GM21786 (cell line): Measurements from ENCODE around the gene CORO1C.

ENCODE experiments used
- ATAC-seq: cut with Tn5 transposase; IDR thresholded peaks from one replicate; pipeline ENCODE4 v1.9.1; 2021; ENCODE audit not compliant: unreplicated experiment

Gene CORO1C

DNA sequence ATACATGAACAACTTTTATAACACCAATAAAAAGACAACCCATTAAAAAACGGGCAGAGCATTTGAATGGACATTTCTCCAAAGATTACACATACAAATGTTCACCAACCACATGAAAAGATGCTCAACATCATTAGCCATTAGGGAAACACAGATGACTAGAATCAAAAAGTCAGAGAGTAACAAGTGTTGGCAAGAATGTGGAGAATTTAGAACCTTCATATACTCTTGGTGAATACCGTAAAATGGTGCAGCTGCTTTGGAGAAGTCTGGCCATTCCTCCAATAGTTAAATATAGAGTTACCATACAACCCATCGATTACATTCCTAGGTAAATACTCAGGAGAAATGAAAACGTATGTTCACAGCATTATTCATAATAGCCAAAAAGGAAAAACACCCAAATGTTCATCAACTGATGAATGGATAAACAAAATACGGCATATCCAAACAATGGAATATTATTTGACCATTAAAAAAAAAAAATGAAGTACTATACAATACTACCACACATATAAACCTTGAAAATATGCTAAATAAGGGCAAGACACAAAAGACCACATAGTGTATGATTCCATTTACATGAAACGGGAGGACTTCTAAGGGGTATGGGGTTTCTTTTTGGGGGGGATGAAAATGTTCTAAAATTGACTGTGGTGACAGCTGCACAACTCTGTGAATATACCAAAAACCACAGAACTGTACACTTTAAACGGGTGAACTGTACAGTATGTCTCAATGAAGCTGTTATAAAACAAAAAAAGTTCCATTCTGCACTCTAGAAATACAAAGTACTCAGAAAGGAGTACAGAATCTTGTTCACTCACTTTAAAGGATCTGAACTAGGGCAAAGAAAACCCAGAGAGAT, 3.2 kb downstream of the CORO1C start:
- ATAC-seq = no peak

DNA sequence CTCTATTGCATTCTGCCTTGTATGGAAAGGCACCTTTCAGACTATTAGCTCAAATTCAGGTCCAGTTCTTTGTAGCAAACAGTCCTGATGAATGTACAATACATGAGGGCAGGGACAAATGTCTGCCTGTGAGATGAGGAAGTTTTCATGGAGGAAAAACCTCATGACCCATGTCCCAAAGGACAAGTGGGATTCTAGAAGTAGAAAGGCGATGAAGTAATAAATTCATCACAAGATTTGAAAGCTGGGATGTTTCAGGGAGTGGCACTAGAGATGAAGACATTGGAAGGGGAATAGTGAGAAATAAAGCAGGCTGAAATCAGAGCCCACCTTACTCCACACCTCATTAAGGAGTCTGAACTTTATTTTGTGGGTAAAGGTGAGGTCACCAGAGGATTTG, 4.2 kb downstream of the CORO1C start:
- no peak for ATAC-seq

DNA sequence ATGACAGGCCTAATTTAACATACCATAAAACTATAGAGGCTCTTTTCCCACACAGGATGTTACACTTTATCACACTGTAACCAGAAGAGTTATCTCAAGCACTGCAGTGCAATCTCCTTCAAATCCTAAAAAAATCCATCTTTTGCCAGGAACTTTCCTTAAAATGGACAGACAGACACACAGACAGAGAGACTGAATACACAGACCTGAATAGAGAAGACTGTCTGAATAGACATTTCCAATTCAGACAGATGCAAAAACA, 6.5 kb downstream of the CORO1C start:
- ATAC-seq = no peak

DNA sequence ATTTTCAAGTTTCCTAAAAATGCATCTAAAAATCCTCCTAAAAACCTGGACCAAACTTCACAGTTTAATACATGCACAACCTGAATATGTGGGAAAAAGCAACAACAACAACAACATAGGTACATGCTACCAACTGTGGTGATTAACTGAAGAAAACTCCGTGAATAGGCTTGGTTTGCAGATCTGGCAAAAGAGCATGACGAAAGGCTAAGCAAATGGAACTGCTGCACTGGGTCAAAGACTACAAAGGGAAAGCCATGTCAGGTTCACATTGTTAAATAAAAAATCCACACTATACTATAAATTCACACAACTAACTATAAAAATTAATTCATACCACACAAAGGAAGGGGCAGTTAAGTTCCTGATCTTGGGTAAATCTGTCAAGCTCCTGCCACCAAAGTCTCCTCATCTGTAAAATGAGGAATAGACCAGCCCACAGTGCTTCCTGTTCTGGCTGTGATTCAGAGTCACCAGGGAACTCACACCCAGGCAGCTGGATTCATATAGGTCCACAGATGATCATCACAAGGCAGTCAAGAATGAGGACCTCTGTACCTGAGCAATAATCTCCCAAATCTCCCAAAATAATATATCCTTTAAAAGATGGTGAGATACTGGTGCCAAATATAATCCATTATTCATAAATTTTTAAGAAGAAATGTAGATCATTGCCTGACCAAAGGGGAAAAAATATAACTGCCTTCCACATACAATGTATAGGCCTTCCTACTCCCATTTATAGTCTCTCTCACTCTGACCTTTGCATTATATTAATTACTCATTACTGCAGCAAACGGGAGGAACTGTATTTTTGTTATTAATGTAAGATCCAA, 7.0 kb downstream of the CORO1C start:
- no peak for ATAC-seq

DNA sequence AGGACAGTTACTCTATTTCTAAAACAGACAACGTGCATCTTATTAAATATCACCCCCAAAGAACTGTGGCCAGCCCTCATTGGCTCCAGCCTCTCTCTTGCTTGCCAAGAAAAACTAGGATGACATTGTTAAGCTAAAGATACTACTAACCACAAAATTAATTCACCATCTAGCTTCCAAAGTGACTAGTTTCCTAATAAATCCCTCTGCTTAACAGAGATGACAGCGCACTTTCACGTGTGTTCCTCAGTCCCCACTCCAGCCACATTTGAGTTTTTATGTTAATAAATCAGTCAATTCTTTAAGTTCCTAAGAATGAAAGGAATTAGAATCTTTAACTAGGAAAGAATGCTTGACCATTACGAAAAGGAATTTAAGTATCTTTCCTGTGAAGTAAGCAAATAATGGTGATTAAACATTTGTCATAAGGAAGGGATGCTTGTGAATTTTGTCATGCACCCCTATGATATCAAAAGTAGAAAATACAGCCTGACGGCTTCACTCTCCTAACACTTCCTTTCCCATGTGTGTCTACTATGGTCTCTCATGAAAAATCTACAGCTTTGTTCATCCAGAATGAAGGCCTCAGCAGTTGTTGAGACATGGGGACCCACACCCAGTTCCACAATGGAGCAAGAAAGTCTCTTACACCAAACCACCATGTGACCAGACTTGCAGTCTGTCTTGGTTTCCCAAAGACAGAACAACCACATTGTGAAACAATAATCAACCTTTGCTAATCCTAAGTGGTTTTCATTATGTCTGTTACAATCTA, 8.1 kb downstream of the CORO1C start:
- peak; percentile 41 for ATAC-seq

DNA sequence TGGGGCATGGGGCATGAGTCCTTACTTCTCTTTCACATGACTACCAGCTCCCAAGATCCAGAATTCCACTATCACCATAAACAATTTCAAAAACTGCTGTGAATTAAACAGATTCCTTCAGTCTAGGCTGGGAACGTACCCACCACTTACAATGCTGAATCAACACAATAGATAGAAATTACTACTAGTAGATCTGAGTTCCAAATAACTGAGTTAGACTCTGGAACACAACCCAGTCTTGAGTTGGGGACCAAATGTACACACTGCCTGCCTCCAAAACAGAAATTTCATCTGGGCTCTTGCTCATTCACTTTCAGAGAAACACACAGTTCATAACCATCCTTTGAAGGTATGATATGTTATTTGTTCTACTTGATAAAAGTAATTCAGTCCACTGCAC, 8.9 kb downstream of the CORO1C start:
- no peak for ATAC-seq

DNA sequence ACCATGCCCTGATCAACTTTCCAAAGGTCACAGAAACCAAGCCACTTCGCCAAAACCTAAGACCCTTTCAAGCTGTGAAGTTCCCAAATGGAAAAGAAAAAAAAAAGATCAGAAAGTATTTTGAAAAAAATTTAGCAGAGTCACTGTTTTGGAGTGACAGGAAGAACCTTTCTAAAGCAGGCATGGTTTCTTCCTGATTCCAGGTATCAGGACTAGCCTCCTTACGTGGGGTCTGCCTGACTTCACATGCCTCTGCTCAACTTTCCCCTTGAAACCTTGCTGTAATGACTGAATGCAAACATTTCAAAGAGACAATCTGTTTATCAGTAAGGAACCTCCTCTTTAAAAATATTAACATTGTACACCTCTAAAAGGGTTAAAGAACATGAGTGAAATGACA, 9.5 kb downstream of the CORO1C start:
- ATAC-seq = no peak

DNA sequence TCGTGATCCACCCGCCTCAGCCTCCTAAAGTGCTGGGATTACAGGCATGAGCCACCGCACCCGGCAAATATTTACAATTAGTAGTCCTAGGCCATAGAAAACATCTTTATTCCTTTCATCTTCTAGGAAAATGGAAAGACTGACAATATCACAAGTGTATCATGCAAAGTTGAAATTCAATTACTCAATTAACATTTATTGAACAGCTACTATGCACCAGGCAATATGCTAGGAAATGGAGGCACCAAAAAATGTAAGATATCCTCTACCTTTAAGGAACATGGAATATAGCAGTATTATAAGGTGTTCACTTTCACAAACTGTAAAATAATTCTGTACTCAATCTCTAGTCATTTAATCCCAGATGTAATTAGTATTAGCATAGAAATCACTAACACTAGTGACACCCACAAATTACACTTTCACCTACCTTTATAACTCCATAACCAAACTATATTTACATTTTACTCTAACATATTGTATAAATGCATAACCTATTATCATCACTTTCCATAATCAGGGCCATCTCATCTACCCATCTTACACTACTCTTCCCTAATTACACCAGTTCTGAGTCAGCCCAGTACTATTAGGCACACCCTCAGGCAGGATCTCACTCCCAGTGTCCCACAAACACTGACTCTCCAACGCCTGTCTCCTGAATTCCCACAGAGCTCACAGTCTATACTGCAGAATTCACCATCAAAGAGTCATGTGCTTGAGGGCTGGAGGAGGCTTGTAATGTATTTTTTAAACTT, 10.4 kb downstream of the CORO1C start:
- ATAC-seq = no peak

DNA sequence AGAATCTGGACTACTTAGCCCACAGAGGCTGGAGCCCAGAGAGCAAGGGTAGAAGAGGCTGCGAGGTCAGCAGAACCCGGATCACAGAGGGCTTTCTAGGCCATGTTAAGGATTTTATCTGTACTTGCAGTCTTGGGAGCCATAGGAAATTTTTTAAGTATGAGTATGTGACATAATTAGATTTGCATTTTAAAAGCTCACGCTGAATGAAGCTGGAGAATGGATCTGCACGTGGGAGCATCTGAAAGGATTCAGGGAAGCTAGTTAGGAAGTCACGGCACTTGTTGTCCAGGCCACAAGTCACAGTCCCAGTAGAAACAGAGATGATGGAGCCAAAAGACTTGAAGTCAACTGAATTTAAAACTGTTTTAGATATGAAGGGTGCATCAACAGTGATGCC, 14.1 kb downstream of the CORO1C start:
- ATAC-seq = no peak

DNA sequence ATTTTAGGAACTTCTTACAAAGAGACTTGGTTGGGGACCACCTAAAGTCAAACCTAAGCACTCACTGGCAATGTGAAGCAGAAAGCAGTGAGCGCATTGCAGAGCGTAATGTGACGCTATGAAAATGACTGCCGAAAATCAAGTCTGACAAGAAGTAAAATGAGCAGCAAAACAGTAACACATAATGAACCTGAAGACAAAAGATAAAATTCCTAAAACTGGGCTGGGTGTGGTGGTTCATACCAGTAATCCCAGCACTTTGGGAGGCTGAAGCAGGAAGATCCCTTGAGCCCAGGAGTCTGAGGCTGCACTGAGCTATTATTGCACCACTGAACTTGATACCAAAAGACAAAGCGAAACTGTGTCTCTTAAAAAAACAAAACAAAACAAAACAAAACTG, 16.5 kb downstream of the CORO1C start:
- ATAC-seq = no peak

DNA sequence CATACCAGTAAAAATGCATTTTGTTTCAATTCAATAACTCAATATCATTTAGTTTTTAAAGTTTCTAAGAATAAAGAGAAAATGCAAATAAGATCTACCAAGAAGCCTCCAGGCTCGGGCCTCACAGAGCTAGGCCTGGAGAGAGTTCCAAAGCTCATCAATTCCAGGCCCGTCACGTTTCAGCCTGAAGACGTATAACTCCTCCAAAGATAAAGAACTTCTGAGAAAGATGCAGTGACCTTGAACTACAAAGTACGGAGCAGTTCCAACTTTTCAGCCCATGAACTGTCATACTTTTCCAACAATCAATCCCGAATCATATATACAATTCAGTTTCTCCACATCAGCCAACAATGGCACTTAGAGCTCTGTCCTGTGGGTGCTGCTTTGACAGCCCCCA, 17.8 kb downstream of the CORO1C start:
- ATAC-seq = no peak

DNA sequence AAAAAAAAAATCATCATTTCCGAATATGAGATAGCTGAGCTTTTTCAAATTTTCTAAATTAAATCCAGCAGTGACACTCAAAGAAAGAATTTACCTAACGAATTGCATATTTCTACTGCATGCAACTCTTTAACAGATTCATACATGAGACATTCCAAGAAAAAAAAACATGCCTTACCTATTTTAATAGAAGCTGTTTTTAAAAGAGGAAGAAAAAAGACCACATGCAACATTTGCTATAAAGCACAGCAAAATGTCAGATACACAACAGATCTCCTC, 18.5 kb downstream of the CORO1C start:
- no peak for ATAC-seq

DNA sequence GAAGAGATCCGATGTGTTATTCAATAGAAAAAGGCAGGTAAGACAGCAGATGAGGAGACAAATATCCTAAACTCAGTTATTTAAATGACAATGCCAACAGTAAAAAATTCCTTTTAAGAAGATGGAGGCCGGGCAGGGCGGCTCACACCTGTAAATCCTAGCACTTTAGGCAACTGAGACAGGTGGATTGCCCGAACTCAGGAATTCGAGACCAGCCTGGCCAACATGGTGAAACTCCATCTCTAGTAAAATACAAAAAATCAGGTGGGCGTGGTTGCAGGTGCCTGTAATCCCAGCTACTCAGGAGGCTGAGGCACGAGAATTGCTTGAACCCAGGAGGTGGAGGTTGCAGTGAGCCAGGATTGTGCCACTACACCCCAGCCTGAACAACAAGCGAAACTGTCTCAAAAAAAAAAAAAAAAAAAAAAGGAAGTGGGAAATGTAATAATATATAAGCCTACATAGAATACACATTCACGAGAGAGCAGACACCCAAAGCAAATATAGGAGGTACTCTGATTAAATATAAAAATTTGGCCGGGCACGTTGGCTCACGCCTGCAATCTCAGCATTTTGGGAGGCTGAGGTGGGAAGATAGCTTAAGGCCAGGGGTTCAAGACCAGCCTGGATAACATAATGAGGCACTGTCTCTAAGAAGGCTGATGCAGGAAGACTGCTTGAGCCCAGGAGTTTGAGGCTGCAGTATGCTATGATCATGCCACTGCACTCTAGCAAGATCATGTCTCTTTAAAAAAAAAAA, 19.0 kb downstream of the CORO1C start:
- peak; percentile 63 for ATAC-seq

DNA sequence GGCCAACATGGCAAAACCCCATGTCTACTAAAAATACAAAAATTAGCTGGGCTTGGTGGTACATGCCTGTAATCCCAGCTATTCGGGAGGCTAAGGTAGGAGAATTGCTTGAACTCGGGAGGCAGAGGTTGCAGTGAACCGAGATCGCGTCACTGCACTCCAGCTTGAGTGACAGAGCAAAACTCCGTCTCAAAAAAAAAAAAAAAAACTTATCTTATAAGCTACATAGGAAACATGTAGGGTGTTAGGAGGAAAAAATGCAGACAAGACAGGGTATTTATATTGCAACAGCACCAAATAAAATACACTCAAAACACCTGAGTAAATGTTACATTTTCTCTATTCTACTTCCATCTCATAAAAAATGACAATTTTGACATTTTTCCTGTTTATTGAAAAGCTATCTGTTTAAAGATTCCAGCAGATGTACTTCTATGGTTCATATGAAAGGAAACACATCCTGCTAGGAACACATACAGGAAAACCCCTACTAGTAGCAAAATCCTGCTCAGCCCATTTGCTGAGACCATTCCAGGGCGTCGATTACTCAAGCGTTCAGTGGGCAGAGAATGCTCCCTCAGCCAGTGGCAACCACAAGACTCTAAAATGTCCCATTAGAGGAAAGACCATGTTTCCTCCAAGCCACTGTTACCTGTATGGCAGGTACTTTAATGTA, 19.7 kb downstream of the CORO1C start:
- ATAC-seq = no peak

DNA sequence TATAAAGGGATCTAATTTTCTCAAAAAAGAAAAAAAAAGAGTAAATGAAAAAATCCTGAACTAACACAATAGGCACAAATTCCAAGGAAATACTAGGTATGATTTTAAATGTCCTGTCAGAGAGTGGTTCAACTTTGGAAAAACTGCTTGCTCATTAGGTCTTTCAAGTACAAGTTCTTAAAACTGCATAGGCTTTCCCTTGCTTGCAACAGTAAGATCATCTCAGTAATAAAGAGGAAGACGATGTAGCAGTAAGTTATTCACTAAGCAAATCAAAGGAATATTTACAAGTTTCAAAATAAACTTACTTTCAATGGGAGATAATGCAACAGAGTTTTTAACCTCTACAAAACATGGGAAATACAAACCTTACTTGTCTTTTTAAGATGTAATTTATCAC, 21.6 kb downstream of the CORO1C start:
- ATAC-seq = no peak

DNA sequence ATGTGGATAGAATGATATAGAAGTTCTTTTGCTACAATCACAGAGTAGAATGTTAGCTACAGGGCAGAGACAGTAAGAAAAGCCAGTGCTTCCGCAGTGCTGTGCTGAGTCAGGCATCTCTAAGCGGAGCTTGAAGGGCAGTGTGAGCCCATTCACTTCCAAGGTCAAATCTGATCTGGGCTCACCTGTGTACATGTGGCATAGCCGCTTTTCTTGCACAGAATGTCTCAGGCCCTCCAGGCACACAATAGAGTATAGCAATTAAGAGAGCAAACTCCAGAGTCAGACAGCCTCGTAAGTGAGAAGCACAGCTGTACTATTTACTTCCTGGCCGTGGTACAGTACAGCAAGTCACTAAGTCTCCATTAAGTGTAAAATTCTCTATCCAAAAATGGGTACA, 26.8 kb downstream of the CORO1C start:
- ATAC-seq = no peak

DNA sequence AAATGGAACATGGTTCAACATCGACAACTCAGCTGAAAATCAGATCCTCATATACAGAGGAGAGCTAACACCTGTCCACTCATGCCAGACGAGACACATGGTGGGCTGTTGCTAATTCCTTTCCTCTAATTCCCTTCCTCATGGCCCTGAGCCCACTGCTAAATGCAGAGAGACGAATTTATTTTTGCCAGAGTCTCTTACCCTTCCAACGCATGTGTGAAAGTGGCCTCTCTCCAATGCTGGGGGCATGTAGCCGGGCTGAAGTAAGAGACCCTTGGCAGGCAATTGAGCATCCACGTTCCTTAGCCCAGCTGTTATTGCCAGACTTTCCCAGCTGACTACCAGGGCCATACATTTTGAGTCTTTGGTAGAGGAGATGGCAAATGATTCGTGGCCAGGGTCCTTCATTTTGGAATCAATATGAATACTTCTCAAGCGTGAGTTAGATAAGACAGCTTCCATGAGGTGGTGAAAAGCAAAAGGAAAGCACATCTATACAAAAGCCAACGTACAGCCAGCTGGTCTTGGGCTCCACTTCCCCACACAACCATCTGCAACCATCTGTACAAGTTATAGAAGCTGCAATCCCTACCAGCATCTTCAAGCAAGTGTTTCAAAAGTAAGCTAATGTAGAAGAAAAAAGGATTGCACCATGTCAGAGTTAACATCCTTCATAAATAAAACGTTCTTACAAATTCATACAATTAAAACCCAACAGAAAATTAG, 28.6 kb downstream of the CORO1C start:
- ATAC-seq = no peak

DNA sequence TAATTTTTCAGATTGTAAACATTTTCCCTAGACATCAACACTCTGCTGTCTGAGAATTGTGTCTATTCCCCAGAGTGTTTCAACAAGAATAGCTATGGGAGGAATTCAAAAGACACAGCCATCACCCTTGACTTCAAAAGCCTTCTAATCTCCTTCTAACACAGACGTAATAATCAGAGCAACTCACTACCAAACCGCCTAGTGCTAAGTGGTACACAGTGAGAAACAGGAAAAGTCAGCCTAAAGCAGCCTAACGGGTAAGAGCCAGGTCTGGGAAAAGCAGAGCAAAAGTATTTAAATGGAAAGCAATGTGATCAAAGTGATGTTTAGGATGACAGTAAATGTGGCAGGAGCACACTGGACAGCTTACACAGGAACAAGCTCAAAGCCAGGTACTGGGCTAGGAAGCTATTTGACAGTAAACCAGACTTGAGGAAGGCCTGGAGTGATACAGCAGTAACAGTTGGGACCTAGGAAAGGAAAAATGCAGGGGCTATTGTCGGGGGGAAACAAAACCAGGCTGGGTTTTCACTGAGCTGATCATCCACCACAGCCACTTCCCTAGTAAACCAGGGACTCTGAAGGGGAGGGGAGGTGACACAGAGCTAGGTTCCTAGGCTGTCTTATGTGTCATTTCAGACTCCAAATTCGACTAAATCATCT, 29.4 kb downstream of the CORO1C start:
- no peak for ATAC-seq
